NCI-H524 (cell line): ENCODE data around the gene CATSPER3.
"Not testable (repeated sequence)": the region's sequence is repeated elsewhere in the genome, so short reads cannot be mapped to it uniquely, and the experiment has no call there.

Experiments used
- DNase-seq, 2 experiments: peaks; one replicate each; lab custom pipeline; 2025; lab: John Stamatoyannopoulos, UW

Gene CATSPER3

GRCh38 chr5:134975078-134975715 lies 7.5 kb downstream of the CATSPER3 start:
- no peak for DNase-seq

DNA sequence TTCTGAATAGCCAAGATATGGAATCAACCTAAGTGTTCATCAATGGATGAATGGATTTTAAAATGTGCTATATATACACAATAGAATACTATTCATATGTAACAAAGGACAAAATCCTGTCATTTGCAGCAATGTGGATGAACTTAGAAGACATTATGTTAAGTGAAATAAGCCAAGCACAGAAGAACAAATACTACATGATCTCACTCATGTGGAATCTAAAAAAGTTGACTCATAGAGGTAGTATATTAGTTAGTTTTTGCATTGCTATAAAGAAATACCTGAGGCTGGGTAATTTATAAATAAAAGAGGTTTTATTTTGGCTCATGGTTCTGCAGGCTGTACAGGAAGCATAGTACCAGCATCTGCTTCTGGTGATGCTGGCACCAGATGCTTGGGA lies 8.1 kb downstream of the CATSPER3 start:
- no peak for DNase-seq

GRCh38 chr5:134976841-134977240 lies 9.1 kb downstream of the CATSPER3 start:
- DNase-seq, result no peak

DNA sequence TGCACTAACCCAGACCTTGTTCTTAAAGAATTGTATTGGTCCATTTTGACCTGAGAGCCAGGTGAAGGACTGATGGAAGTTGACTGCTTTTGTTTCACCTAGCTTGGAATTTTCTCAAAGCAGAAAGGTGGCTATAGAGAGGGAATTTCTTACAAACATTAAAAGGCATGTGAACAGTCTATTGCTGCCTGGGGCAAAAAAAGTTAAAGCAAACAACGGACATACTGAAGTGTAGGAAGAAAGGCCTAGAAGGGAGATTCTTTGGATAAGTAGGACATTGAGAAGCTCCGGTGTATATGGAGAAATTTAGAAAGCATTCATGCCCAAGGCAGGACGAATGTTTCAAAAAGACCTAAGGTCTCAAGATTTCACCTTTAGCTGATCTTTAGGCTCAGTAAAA lies 11.7 kb downstream of the CATSPER3 start:
- no peak for DNase-seq

- no peak for DNase-seq
Measured at GRCh38 chr5:134982230-134982629, 14.5 kb downstream of the CATSPER3 start.

DNA sequence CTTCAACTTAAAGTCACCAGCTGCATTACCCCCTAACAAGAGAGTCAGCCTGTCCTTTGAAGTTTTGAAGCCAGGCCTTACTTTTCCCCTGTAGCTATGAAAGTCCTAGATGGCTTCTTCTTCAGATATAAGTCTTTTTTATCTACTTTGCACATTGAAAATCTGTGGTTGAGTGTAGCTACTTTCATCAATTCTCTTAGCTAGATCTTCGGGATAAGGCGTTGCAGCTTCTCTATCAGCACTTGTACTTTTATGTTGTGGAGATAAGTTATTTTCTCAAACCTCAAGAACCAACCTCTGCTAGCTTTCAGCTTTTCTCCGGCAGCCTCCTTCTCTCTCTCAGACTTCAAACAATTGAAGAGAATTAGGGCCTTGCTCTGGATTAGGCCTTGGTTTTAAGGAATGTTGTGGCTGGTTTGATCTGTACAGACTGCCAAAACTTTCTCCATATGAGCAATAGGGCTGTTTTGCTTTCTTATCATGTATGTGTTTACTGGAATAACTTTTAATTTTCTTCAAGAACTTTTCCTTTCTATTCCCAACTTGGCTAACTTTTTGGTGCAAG lies 21.6 kb downstream of the CATSPER3 start:
- no peak for DNase-seq

DNA sequence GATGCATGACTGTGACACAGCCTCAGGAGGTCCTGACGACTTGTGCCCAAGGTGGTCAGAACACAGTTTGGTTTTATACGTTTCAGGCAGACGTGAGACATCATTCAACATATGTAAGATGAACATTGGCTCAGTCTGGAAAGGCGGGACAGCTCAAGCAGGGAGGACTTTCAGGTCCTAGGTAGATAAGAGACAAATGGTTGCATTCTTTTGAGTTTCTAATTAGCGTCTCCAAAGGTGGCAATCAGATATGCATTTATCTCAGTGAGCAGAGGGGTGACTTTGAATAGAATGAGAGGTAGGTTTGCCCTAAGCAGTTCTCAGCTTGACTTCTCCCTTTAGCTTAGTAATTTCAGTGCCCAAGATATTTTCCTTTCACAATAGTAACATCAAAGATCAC lies 22.5 kb downstream of the CATSPER3 start:
- not testable (repeated sequence) for DNase-seq

- DNase-seq, result no peak
Measured at GRCh38 chr5:134992148-134992547, 24.4 kb downstream of the CATSPER3 start.

- no peak for DNase-seq
Measured at GRCh38 chr5:134993161-134993560, 25.5 kb downstream of the CATSPER3 start.

- DNase-seq, result no peak
Measured at GRCh38 chr5:134994560-134995156, 27.0 kb downstream of the CATSPER3 start.

DNA sequence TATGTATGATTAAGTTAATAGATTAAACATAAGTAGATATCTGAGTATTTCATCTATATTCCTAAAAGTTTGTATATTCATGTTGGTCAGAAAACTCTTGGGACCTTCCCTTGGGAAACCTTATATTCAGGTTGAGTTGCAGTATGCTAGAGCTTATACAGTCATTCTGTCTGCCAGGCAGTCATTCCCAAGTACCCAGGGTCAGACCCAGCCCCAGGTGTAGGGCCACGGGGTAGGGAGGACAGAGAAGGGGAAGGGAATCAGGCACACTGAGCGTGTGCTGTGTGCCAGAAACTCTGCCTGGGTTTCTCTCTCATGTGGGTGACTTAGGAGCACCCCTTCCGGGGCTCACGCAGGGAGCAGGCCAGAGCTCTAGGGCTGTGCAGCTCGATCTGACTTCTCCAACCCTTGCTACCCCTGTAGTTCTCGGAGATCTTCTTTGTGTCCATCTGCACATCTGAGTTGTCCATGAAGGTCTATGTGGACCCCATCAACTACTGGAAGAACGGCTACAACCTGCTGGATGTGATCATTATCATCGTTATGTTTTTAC lies 28.2 kb downstream of the CATSPER3 start:
- DNase-seq, result no peak

DNA sequence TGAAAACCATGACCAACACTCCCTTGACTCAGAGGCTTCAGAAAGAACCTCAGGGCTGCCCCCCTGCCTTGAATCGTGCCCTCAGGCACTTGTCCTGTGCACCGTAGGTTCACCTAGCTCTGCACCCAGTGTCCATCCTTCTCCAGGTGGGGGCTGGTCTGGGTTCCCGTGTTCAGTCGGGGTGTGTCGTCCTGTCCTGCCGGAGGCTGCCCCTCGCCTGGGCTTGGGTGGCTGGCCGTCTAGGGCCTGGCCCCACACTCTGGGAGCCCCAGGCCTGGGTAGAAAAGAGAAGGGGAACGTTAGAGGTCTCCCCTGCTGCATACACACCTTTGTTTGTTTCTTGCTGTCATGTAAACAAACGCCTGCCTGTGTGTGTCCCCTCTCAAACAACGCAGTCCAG lies 29.3 kb downstream of the CATSPER3 start:
- no peak for DNase-seq

DNA sequence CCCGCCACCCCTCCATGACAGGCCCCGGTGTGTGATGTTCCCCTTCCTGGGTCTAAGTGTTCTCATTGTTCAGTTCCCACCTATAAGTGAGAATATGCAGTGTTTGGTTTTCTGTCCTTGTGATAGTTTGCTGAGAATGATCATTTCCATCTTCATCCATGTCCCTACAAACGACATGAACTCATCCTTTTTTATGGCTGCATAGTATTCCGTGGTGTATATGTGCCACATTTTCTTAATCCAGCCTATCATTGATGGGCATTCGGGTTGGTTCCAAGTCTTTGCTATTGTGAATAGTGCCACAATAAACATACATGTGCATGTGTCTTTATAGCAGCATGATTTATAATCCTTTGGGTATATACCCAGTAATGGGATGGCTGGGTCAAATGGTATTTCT lies 30.4 kb downstream of the CATSPER3 start:
- DNase-seq, result not testable (repeated sequence)

- DNase-seq, result no peak
Measured at GRCh38 chr5:135004376-135004775, 36.7 kb downstream of the CATSPER3 start.

DNA sequence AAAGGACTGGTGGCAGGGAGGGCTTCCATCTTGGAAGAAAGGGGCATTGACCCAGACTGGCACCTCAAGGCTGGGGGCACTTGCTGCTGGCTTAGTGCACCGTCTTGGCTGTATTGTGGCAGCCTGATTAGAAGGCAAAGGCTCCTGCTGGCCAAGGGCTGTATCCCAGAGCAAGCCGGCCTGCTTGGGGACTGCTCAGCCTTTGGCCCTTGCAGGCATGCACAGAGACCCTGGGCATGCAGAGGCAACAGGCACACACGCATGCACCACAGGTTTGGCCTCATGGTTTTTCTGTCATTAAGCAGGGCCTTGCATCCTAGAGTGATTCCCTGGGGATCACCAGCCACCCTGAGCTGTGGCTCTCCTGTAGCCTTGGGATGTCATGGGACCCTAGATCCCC lies 37.4 kb downstream of the CATSPER3 start:
- DNase-seq, result no peak

DNA sequence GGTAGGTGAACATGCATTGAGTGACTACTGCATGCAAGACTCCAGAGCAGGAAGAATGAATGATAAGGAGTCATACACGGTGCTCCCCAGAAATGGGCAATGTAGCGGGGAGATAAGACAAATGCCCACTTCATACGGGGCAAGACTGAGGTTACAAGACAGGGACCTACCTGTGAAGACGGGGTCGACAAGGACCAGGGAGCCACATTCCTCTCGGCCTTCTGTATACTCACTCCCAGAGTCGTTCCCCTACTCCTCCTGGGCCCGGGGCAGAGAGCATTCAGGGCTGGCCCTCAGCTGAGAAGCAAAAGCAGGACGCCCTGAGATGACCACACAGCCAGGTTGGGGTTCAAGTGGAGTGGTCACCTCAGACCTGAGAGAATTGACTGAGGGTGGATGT lies 39.6 kb downstream of the CATSPER3 start:
- no peak for DNase-seq

GRCh38 chr5:135007749-135008363 lies 40.1 kb downstream of the CATSPER3 start:
- DNase-seq, result no peak

DNA sequence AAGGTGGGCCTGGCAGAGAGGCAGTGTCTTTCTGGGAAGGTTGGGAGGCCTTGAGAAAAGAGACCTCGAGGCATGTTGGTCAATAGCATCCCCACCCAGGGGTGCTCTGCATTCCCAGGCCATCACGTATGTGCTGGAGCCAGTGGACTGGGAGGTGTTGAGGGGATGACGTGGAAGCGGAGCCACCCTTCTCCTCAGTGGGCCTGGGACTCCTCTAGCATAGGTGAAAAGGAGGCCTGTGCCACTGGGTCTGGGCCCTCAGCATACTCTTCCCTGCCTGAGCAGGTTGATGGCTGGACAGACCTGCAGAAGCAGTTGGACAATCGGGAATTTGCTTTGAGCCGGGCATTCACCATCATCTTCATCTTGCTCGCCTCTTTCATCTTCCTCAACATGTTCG lies 40.8 kb downstream of the CATSPER3 start:
- no peak for DNase-seq

DNA sequence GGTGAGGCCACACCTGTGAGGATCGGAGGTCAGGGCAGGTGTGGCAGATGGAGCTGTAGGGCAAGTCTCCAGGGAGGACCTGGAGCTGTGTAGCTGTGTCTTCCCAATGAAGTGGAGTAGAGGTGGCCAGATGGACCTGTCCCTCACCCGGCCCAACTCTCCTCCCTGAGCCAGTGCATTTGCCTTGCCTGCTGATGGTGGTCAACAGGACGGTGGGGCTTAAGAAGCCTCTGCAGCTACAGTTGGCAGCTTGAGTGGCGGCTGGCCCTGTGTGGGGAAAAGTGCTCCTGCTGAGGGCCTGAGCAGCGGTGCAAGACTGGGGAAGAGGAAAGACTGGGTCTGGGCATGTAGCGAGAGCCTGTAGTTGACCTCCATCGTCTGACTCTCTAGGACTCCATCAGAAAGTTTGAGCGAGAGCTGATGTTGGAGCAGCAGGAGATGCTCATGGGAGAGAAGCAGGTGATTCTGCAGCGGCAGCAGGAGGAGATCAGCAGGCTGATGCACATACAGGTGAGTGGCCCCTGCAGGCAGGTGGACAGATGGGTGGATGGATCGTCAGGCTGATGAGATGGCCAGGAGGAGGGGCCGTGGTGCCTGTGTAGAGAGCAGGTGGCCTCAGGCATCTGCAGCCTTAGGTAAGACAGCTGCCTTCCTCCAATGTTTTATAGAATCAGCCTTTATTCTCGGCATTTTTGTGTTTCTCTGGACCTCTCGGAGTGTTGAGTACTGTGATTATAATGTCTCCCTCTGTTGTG lies 41.5 kb downstream of the CATSPER3 start:
- DNase-seq, result no peak

- DNase-seq, result no peak
Measured at GRCh38 chr5:135009736-135010501, 42.2 kb downstream of the CATSPER3 start.
